NCI-H146 treated with DMSO at 0.1 percent for 48 hours (cell line): ENCODE data around the gene RAI14.

ENCODE experiments used
- DNase-seq: peaks from one replicate; lab custom pipeline; 2025; ENCODE audit not compliant: unreplicated experiment; lab: John Stamatoyannopoulos, UW

Gene RAI14

DNA sequence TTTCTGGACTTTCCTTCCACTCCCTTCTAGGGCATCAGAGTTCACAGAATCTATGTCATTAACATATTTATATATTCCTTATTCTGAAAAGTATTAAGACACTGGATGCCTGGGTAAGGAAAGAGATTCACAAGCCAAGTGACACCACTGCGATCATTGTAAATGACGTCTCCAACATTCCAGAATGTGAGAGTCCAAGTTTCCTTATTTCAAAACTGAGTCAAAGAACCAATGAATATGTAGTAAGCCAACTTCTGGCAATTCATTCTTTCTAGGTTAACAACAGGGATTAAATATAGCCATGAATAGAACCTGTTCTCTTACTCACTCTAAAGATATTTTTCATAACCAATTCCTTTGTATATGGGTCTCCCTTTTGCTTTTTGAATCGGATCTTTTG is 18.1 kb downstream of the RAI14 start:
- DNase-seq = no peak

DNA sequence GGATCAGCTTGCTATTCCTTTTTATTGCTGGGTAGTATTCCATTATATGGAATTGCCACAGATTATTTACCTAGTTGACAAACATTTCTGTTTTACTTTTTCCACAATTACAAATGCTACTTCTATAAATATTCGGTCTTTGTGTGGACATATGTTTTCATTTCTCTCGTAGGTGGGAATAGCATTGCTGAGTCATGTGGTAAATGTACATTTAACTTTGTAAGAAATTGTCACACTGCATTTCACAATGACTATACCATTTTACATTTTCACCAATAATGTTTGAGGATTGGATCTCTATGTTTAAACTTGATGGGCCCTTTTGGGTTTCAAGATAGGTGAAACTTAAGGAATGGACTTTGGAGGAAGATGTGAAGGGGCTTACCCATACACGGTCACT is 19.7 kb downstream of the RAI14 start:
- DNase-seq = no peak

DNA sequence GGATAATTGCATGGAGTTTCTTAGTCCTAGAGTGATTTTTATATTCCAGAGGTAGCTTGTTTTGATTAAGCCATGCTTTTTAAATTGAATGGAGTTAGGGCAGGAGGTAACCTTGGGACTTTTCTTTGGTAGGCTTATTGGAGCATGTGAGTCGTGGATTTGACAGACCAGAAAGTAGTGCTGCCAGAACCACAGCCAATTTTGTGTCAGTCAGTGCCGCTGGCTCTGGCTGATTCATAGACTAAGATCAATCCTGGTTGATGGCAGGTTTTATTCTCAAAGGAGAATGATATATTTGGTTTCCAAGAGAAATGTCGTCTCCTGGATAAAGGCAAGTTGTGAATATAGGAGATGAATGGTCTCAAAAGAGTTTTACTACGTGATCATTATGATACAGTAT is 20.3 kb downstream of the RAI14 start:
- no peak for DNase-seq

DNA sequence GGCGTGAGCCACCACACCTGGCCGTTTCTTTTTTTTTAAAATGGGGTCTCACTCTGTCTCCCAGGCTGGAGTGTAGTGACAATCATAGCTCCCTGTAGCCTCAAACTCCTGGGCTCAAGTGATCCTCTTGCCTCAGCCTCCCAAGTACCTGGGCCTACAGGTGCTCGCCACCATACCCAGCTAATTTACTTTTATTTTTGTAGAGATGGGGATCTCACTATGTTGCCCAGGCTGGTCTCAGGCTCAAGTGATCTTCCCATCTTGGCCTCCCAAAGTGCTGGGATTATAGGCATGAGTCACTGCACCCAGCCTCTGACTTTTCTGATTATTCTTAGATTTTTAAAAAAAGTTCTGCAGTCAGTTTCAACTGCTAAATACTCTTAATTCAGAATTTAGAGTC is 21.3 kb downstream of the RAI14 start:
- DNase-seq = no peak

DNA sequence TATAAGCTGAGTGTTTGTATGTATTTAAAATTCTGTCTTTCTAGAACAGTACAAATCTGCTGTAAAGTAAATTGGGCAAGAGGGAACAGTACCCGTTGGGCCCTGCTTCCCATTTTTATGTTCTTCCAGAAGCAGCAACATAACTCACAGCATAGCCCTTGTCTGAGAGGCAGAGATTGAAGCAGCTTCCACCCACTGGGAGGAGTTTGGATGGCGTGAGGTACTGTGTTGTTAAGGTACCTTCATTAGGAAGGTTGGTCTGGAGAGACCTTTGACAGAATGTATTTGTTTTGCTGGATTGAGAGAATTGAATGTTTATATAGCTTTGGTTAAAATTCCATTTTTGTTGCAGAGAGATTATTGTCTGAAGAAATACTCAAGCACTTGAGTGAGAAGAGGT is 24.8 kb downstream of the RAI14 start:
- no peak for DNase-seq

DNA sequence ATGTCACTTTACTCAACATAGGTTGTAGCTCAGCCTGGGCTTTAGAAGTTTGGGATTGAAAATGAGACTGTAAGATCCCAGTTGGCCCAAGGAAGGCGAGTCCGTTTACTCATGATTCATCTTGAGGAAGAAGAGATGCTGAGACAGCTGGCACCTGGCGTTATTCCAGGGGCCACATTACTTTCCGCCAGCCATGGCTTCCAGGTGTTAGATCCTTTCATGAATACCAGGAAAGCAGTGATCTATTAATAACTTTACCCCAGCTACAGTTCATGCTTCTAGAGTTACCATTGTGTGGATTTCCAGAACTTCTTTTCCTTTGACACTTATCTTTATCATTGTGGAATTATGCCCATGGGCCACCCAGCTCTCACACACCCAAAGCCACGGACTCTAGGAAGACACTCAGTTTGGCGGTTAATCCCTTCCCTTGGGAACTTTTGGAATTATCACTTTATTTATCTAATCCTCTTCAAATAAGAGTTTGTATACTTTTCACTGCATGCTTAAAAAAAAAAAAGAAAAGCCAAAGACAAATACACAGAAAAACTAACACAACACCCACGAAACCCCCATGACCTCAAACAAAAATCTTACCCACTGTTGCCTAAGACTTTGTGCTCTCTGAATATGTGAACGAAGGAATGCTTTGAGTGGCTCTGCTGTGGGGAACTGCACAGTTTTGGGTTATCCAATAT is 26.9 kb downstream of the RAI14 start:
- DNase-seq = no peak

DNA sequence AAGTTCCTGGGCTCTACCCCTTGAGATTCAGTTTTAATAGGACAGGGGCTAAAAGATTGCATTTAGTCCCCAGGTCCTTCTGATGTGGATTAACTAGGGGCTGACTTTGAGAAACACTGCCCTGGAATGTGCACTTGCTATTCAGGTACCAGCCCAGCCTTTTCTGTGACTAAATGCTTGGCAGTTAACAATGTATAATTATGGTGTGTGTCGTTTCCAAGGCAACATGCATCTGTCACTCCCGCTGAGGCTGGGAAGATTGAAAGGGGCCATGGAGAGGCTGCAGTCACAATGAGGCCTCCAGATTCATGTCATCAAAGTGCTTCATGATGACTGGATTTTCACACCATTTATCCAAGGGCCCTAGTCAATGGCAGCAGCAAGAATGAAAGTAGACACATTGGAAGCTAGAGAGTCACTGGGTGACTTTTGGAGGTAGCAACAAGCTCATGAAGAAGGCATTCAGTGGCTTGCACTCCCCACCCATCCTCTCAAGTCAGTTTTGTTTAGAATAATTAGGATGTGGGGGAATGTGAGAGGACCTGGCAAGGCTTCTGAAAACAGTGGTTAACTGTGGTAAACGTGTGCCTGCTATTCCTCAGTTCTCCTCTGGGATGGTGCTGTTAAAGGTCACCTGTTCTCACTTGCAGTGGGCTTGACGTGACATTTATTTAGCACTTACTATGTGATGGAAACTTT is 28.3 kb downstream of the RAI14 start:
- DNase-seq = peak; percentile 69

DNA sequence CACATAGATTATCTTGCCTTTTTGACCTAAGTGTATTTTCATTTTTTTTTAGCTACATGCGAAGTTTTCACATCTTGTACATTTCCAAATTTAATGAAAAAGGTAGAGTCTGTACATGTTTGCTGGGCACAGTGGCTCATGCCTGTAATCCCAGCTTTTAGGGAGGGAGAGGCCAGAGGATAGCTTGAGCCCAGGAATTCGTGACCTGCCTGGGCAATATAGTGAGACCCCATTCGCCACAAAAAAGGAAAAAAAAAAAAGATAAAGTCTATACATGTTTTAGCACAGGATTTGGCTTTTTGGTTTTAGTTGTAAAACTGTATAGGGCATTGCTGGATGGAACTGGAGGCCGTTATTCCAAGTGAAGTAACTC is 28.8 kb downstream of the RAI14 start:
- DNase-seq = no peak

DNA sequence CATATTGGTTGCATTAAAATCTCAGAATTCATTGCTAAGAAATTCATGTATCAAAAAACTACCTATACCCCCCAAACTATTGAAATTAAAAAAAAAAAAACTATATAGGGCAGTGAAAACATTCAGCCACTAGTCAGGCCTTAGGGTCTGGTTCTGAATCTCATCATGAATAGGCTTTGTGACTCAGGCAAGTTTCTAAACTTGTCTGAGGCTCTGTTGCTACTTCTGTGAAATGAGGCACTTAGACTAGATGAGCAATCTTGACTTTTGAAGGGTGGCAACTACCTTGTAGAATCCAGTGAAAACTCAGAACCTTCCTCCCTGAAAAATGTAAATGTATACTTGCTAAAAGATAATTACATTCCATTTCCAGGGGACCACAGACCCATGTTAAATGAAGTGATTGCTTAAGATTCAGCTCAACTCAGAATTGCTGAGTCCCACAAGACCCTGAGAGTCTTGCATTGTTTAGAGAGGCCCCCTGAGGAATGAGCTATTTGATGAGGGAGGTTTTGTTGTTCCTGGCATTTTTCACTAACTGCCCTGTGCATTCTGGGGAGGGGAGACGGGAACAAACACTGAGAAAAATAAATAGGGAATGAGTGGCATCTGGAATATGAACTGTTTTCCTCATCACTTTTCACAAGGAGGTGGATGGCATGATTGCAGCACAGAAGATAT is 29.5 kb downstream of the RAI14 start:
- no peak for DNase-seq

DNA sequence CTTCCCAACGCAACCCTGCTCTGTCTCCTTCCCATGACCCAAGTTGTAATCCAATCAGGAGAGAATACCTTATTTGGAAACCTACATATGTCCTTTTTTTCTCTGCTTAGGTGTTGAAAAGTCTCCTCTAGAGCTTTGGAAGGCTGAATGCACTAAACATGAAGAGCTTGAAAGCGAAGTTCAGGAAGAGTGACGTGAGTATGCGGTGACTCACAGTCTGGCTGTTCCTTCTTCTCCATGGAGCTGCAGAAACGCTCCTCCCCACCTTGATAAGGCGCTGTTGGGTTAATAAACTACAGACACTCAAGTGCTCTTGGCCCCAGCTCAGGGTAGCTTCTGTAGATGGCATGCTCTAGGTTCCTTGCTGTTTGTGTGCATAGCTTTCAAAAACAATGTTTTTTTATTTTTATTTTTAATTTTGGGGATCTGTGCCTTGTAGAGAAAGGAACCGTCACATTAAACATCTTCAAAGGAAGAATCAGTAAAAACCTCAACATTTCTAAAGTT is 30.7 kb downstream of the RAI14 start:
- DNase-seq = no peak

DNA sequence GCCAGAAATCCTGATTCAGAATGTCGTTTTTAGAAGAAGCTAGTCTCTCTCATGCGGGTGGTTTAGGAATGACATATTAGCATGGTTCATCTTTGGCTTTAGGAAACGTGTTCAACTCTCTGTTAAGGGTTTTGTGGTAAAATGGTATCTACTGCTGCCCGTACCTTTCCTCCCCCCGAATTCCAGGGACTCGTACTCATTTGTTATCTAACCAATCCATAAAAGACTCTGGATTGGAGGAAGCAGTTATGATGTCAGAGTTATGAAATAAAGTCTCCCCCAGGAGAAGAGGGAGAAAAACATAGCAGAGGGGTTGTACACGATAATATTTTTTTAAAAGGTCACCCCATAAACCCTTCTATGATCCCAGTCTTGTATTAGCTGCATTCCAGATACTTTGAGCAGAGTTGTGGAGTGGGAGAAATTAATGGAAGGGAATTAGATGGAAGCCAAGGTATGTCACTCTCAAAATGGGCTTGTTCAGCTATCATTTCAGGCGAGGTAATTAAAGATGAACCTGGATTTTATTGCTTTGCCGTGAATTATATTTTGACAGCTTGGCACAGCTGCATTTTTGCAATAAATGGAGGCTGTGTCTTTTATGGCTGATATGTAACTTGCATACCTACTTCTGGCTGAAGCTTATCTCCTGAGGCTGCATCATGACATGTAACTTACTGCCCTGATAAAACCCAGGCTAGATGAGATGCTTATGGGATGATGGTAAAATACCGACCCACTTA is 31.3 kb downstream of the RAI14 start:
- DNase-seq = no peak

DNA sequence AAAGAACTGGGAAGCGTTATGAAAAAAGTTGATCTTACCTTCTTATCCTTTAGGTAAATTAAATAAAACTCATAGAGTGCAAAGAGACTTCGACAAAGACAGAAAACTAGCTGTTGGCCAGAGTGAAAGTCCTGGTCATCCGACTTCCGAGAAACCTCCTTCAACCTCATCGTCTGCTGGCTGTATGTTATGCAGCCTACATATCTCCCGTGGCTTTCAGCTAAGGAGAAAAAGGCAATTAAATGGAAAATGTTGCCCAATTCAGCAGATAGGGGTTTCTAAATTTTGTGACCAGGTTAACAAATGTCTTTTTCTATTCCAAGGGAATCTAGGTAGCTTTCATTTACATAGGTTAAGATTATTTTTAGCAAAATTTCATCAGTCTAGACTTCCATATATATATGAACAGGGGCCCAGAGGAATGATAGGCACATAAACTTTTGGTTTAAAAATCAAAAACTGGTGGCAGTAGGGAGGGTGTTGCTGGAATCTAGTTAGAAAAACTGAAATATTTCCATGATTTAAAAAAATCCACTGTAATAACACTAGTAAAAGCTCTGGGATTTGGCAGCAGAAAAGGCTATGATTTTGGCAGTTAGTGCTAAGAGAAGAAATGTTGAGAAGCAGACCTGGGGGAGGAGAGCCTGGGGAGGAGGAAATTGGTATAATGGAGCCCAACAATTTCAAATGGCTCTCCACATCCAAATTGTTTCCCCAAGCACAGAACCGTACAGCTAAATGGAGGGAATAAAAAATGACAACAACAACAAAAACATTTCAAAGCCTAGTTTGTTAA is 32.1 kb downstream of the RAI14 start:
- no peak for DNase-seq

DNA sequence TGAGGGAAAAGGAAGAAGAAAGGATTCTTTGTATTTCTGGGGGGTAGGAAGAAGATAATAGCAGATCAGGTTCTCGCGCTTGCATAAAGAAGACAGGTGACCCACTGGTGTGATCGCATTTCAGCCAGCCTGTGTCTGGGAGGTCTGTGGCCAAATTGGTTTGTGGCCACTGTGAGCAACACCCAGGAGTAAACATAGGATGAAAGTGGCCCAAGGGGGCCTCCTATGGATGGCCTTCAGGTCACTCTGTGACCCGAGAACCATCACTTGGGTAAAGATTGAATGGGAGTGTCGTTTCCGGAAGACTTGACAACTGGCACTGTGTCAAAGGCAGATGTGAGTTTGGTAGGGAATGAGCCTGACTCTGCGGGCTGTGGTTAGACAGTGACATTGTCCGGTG is 34.2 kb downstream of the RAI14 start:
- peak; percentile 26 for DNase-seq

DNA sequence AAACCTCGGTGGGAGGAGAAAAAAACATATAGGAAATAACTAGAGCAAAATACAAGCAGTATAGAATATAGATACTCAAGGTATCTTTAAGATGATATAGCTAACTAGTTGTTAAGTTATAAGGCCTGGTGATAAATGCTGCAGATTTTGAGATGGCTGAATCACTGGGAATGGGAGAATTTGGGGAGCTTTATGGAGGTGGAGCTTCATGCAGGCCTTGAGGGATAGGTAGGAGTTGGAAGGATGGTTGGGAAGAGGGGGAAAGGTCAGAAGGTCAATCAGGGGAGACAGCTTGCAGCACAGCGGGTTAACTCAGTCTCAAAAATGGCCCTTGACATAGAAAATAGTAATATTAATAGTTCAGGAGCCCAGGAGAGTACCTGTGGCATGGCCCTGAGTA is 34.8 kb downstream of the RAI14 start:
- DNase-seq = no peak

DNA sequence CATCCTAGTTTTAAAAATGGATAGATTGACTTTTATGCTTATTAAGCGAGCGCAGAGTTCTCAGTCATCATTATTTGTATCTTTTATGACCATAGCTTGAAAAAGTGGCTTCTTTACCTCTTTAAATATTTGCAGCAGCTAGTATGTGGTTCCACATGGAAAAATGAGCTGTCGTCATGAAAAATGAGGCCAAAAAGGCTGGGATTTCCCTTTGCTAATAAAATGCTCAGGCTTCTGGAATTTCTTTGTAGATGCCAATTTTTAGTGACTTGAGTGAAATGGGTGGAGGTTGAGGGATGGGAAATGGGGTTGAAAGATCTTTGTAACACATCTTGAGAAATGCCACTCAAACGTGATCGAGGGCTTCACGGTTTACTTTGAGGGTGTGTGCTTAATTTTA is 35.2 kb downstream of the RAI14 start:
- no peak for DNase-seq

DNA sequence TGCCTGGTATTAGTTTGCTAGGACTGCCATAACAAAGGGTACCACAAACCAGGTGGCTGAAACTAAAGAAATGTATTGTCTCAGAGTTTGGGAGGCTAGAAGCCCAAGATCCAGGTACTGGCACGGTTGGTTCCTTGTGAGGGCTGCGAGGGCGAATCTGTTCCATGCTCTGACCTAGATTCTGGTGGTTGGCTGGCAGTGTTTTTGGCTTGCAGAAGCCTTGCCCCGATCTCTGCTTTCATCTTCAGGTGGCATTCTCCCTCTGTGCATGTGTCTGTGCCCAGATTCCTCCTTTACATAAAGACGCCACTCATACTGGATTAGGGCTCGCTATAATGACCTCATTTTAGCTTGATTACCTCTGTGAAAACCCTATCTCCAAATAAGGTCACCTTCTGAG is 36.7 kb downstream of the RAI14 start:
- no peak for DNase-seq

DNA sequence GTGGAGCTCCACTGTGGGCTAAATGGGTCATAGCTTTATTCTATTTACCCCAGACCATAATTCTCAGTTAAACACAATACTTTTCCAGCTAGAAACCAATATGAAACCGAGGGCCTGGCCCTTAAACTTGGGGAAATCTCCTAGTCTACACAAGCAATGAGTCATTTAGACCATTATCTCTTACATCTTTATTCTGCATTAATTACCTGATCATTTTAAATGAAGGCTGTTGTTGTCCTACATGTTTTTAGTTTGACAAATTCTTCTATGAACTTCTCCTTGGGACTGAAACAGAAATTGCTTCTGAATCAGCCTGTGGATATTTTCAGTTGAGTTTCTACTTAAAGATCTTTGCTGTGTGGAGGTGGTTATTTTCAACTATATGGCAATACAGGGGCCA is 37.9 kb downstream of the RAI14 start:
- no peak for DNase-seq

DNA sequence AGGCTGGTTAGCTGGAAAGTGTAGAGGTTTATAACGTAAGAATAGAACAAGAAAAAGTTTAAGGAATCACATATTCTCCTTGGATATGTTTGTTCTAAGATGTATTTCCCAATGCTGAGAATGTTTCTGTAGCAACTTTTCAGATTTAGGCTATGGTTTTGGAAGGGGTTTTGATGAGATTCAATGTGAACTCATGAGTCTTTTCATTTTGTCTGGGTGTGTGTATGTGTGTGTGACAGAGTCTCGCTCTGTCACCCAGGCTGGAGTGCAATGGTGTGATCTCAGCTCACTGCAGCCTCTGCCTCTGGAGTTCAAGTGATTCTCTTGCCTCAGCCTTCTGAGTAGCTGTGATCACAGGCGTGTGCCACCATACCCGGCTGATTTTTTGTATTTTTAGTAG is 38.6 kb downstream of the RAI14 start:
- DNase-seq = no peak

DNA sequence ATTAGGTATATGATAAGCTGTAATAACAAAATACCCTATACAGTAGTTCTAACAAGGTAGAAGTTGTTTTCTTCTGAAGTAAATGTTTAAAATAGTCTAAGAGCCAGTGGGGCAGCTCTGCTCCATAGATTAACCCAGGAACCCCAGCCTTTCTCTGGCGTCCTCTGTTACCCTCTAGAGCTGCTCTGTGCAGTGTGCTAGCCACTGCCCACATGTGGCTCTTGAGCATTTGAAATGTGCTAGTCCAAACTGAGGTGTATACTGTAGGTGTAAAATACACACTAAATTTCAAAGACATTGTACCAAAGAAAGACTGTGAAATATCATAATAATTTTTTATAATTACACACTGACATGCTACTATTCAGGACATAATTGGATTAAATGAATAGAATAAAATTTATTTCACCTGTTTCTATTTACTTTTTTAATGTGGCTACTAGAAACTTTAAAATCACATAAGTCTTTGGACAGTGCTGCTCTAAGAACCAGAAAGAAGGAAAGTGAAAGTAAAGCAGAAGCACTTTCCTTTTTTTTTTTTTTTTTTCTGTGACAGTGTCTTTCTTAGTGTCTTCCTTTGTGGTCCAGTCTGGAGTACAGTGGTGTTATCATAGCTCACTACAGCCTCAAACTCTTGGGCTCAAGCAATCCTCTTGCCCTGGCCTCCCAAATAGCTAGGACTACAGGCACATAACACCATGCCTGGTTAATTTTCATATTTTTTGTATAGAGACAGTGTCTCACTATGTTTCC is 39.3 kb downstream of the RAI14 start:
- no peak for DNase-seq
